GM19467 (cell line): ENCODE data around the gene SESN1.
A peak's percentile ranks its signal among the peaks of the same experiment; 100 is the strongest.

Experiments used
- ATAC-seq: cut with Tn5 transposase; IDR thresholded peaks from one replicate; pipeline ENCODE4 v1.9.1; 2021; ENCODE audit warnings: mild to moderate bottlenecking, moderate library complexity; ENCODE audit not compliant: unreplicated experiment

Gene SESN1

DNA sequence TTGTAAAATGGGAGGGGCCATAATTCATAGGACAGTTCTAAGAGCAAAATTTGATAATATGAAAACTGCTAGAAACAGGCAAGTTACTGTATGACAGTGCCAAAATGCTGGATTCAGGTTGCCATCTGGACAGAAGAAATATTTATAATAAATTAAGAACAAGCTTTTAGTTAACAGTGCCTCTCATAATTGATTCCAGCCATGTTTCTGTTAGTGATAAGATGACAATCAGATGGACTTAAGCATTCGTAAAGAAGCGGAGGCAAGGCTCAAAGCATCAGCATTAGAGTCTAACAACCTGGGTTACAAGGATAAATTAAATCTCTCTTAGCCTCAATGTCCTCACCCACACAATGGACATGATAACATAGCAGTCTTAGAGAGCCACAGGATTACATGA, 61.0 kb downstream of the SESN1 start:
- no peak for ATAC-seq

DNA sequence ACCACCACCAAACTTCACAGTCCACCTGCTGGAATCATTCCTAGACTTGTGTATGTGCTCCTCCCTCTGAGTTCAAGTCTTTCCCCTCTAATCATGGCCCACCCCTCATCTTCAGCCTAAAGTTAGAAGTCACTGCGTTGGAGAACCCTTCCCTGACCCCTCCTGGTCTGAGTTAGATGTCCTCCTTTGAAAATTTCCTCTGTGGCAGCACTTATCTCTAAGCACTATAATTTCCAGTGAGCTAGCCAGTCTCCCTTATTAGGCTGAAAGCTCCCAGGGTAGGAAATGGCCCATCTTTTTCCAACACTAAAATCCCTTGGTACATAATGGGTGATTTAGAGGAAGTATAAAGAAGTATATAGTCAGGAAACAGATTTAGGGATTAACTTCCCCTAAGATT, 63.2 kb downstream of the SESN1 start:
- no peak for ATAC-seq

DNA sequence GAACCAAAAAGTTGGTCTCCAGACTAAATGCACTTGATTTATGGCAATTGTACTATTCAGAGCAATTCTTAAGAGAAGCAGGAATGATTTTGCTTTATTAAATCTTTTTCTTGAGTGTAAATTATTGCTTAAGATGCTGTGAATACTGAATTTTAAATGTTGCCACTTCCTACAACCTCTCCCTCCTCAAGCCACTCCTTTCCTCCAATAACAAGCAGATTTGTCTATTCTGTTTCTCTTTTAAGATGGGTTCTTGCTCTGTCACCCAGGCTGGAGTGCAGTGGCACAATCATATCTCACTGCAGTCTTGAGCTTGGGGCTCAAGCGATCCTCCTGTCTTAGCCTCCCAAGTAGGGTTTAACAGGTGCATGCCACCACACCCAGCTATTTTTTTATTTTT, 65.3 kb downstream of the SESN1 start:
- no peak for ATAC-seq

DNA sequence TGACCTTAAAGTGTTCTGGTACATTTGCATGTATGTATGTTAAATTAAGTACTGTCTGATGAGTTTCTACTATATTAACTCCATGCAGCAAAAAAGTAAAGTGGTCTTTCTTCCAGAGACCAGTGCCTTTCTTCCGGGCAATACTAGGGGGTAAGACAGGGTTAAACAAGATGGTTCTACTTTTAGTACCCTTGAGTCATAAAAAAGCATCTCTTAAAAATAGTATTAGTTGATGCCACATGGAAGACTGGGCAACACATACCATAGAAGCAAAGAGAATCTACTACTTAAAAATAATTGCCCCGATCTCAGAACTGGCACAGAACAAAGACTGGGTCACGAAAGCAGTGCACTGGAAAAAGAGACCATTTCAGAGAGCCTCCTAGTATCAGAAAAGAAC, 66.2 kb downstream of the SESN1 start:
- ATAC-seq, result no peak

DNA sequence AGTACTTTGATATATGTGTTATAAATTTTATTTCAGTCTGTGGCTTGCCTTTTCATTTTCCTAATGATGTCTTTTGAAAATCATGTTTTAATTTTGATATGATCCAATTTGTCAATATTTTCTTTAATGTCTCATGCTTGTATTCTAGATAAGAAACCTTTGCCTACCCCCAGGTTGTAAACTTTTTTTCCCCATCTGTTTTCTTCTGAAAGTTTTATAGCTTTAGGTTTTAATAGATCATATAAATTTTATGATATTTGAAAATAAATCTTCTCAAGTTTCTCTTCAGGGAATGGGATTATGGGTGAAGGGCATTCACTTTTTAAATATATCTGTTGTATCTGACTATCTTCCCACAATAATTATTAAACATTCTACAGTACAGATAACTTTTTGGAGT, 66.7 kb downstream of the SESN1 start:
- ATAC-seq, result no peak

DNA sequence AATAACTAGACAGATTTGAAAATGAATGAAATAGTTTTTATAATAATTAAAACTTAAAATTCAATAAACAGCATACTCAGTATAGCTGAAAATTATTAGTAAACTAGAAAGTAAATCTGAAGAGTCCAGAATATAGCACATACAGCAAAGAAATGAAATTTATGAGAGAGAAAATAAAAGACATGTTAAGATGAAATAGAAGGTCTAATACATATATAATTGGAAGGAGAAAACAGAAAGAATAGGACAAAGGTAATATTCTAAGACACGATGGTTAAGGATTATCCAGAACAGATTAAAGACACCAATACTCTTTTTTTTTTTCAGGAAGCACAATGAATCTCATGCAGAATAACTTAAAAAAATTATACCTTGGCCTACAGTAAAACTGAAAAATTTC, 69.0 kb downstream of the SESN1 start:
- ATAC-seq, result no peak

DNA sequence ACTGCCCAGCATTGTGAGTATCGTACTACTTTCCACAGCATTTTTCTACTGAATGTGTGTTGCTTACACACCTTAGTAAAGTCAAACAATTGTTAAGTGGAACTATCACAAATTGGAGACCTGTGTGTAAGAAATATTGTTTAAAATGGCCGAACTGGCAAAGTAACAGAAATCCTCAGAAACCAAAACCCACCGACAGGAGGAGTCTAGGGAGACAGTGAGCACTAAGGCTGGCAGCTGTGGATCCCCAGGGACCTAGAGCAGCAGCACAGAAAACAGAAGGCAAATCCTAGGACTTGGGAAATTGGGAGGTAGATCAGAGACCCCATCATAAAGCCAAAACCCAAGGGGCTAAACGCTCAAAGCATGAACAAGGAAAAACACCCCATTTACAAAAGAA, 69.9 kb downstream of the SESN1 start:
- ATAC-seq, result no peak

DNA sequence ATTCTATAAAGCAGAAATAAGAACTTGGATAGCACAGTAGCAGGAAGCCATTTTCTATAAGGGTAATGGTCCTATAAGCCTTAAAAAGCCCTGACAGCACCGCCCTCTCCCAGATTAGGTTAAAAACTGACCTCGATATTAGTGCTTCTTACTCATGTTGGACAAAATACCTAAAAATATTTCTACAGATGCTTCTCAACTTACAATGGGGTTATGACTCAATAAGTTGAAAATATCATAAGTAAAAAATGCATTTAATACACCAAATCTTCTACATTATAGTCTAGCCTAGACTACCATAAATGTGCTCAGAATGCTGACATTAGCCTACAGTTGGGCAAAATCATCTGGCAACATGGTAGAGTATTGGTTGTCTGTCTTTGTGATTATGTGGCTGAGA, 70.3 kb downstream of the SESN1 start:
- ATAC-seq, result no peak

DNA sequence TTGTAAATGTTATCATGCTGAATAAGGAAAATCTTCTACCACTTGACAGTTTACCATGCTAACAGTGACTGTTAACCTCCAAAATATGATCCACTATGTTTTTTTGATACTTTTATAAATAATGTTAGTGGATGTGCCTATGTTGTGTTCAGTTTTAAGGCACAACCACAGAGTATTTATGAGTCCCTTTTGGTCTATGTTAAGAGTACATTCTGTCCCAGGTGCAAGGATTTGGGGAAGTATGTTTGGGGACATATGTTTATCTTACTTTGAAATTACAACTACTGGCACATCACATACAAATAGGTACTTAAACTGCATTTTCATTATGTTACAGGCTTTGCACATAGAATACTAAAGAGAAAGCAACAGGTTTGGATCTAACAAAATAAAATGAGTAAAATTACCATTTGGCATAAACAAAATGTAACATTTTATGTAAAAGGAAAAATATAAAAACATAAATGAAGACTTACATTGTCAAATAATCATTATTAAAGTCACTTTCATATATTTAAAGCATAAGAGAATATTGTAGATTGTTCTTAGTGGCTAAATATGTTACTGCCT, 71.2 kb downstream of the SESN1 start:
- no peak for ATAC-seq

DNA sequence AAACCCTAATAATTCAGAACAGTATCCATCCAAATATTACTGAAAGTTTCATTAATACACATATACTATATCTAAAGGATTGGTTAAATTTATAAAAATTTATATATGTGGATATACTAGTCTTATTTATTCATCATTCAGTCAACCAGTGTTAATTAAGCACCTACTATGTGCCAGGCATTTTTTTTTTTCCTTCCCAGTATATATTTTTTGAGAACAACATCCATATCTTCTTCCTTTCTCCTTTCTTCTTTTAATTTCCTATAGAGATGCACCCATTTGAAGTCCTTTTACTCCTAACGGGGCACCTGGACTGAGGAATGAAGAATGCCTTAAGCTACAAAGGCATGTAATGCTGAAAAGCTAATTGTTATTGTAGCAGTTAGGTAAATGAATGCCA, 72.8 kb downstream of the SESN1 start:
- ATAC-seq, result no peak

DNA sequence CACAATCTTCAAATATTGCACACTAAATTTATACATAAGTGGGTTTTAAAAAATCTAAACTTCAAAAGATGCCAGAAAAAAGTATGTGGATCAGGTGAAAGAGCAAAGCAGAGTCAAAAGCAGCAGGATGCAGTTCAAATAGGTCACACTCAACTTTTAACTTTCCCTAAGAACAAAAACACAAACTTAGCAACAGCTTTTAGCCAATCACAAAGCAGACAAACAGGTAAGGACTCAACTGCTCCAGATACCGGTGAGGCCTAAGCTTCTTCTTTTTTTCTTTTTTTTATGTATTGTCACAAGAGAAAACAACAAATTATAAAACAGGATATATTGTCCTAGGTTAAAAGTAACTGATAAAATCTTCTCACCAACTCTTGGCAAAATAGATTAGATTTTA, 74.7 kb downstream of the SESN1 start:
- no peak for ATAC-seq

DNA sequence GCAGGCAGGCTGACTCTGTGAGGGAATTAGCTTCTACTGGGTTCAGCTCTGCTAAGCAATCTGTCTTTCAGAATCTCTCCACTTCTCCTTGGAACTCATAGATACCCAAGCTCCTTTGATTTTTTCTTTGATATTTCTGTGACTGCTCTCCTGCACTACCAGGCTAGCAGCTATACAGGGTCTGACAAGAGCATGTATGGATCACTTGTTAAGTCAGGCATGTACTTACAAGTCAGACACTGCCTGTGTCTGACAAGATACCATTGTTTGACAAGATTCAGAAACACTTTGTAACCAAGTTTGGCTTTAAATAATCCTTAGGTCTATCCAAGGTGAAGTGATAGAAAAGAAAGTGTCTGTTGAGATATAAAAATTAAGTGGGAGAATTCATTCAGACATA, 79.5 kb downstream of the SESN1 start:
- ATAC-seq, result no peak

DNA sequence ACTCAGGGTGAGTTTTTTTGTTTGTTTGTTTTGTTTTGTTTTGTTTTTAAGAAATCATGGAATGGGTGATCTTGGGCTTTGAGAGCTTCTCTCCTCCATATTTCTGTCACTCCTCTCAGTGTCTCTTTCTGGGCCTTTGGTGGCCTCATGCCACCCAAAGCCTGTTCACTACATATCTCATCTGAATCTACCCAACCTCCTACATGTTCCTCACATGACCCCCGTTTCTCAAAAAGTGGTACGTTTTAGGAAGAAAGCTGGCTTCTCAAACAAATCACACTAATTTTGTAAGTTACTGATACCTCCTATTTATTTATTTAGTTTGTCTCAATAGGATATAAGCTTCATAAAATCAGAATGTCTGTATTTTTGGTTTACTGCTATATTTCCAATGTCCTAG, 80.0 kb downstream of the SESN1 start:
- no peak for ATAC-seq

DNA sequence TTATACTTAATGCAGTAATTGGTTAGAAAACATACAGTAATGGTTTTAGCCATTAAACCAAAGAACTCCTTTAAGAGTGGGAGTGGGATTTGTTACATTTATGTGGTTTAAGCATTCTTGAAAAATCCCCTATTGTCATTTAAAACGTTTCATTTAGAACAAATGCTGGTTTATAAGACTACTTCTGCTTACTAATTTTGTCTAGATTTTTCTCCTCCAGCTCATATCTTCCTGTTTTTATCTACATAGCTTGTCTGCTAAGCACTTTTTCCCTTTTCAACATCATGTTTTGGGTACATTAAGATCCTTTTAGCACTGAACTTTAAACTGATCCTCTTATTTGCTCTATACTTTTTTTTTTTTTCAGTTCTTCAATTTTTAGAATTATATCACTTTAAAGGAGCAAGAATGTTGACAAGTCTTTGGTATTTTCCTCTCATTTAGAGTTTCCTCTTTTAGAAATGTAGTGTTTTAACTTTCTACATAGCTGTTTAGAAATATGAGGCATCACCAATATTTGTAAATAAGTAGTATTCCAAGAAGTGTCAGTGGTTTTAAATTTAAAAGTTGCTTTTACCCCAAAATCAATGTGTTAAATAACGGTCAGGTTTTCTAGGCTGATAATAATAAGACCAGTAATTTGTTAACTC, 80.9 kb downstream of the SESN1 start:
- no peak for ATAC-seq

DNA sequence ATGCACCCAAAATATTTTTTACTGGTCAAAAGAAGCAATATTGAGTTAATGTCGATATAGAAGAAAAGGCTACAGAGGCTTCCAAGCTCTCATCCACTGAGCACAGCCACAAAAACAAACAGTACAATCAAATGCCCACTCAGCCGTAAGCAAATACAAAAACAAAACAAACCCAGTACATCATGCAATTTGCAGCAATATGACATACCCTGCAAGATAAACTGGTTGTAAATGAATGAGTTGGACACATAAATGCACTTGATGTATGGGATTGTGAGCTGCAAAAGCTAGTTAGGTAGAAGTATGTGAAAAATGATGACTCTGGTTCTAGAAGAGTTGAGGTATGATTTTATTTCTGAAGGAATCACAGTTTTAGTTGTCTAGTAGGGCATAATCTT, 83.9 kb downstream of the SESN1 start:
- ATAC-seq, result no peak

DNA sequence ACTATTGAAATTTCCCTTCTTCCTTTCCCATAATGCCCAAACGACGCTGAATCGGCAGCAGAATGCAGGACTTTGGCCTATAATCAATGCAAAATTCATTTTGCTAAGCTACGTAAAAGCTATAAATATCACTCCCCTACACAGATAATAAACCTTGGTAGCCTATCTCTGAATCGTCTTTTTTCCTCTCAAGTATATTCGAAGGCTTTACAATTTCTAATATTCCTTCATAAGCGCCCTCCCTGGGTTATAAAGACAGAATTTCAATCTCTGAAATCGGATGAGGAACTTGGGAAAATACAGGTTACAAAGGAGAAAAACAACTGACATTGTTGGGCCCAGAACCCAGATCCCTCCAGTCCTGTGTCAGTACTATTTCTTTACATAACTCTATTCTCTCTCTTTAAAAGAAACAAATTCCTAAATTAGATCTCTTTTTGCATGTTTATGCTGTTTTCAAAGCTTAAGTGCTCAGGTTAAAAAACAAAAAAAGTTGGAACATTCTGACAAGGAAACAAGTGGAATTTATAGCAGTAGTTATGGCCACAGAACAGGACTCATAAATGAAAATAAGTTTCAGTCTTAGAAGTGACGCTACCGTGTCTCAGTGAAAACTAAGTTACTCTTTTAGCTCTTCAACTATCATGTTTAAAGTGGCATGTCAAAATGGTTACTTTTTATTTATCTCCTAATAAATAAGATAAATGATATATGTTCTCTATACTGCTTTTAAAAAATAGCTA, 84.5 kb downstream of the SESN1 start:
- ATAC-seq, result no peak

DNA sequence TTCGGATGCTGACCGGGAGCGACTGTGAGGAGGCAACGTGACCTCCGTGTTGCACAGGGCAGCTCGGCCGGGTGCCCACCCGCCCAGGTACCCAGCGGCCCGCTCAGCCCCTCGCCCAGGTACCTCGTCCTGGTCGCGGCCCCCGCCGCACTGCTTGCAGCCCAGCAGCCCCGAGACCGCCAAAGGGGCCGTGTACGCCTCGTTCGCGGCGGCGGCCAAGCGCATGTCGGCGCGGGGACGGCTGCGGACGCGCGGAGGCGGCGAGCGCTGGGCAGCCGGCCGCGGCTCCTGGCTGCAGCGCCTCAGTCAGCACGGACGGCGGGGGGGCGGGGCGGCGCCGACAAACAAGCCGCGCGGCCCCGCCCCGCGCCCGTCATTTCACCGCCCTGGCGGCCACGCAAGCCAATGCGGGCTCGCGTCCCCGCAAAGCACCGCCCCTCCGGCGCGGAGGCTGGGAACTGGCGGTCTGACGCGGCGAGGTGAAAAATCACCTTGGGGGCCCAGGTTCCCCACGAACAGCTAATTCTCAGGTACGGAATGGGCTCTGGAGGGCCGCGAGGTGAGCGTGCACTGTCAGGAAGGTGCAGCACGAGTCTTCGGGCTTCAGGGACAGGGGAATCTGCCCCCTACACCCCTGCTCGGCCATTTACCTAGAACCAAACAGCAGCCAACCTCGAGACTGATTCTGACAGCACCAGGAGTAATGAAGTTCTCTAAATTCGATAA, 85.2 kb downstream of the SESN1 start:
- ATAC-seq, result peak; percentile 88

DNA sequence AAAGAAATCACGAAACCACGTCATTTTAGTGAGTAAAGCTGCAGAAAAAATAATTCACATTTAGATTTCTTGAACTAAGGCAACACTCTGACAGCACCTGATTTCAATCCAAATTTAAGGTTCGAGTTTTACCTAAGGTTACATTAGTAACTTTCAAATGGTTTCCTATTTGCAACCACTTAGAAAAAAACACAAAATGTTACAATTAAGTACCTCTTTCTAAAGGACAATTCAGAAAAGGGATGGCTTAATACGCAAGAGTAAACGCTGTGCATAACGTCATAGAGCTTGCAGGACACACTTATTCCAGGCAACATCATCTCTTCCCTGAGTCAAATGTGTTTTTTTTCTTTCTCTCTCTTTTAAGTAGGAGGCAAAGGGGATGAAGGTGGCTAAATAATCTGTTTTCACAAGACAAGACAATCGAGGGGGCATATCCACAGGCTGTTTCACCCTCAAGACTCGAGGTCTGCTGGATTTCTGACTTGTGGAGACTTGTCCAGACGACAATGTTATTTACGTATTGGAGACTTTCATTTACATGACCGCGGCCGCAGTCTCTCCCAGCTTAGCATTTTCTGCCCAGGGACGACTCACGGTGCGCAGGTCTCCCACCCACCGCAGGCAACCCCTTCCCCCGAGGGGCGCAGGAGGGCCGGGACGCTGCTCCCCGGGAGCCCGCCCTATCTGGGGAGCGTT, 86.0 kb downstream of the SESN1 start:
- peak; percentile 17 for ATAC-seq

DNA sequence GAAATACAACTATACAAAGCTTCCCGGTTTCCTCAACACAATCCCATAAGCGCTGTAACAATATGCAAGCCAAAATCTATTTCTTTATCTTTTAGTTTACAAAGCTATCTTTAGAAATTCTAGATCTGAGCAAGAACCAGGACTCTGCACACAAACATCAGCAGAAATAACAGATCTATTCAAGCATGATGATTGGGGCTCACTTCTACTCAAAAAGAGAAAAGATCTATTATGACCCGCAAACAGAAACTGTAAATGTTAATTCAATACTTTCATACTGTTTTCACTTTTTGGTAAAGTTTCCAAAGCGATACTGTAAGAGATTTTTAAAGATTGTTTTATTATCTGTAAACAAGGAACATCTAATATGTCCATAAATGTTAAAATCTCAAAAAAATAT, 86.6 kb downstream of the SESN1 start:
- no peak for ATAC-seq

DNA sequence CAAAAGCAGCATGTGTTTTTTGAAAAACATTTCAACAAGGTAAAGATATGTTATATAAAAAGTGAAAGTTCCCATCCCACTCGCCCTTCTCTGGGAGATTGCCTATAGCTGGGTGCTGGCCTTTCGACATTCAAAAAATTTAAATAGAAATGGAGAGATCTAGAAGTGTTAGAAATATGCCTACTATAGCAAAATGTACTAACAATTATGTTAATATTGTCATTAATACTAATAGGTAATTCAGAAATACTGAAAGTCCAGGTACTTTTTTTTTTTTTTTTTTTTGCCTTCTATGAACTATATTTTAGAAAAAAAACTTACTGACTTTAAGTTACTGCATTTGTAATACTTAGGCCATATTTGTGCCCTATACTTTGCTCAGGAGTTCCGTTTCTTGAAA, 87.1 kb downstream of the SESN1 start:
- no peak for ATAC-seq

DNA sequence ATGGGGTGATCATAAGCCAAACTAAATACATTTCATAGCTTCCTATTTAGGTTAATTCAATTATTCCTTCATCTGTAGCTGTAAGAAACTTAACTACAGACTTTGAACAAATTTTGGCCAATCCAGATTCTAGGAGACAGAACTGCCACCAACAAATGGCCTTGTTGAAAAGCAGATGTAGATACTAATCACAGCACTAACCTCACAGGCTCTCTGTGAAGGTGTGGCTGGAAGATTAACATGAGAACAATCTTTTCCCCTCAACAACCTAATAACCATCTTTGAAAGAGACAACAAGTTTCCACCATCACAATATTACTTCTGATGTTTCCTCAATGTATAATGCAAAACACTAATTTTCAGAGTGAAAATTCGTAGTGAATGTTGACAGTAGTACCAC, 87.8 kb downstream of the SESN1 start:
- ATAC-seq, result no peak
